ENCODE results near the gene ZMYND15.

The ZMYND15 gene

DNA sequence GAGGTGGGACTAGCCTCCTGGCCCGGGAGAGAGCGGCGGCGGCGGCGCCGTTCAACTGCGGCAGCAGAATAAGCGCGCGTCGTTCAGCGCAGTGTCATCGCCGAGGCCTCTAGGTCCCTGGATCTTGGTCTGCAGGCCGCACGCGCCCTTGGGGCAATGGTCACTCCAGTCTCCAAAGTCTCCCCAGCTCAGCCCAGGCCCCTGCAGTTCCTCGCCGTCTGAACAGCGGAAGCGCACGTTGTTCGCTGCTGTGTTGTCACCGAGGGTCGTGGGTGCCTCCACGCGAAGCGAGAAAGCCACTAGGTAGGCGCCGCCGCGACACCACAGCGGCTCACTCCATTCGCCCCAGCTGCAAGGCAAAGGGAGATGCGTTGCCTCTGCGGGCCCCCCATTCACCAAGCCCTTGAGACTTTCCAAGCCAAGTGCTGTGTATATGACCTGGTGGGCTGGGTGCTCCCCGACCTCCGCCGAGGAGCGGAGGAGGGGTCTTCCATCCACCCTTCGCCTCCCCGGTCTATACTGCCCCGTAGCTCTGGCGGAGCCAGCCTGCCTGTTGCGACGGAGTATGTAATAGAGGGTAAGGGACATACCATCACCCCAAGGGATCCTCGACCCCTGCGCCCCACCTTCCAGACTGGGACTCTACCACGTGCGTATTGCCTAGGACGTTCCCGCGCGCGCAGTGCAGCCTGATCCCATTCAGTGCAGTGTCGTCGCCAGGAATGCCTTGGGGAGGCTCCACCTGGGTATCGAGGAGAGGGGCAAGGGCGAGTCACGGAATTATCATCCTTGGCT is 45.9 kb downstream of the ZMYND15 start:
- peak overlapping the region; percentile 38 for H3K18ac ChIP-seq (ENCODE audit: low read length)
- no peak overlapping the region for H2BK15ac ChIP-seq (ENCODE audit: low read length)
- H3K4ac ChIP-seq (ENCODE audit: low read length) = peak overlapping the region; percentile 37
- H2BK120ac ChIP-seq (ENCODE audit: low read depth, low read length) = no peak overlapping the region
- no peak overlapping the region for H4K8ac ChIP-seq (ENCODE audit: low read depth, low read length)
- no peak for DNase-seq (ENCODE audit: low spot score)
- no peak overlapping the region for H4K91ac ChIP-seq (ENCODE audit: low read depth, low read length, poor library complexity)
- no peaks in the 10 kb centered on the region for H3K36me3 ChIP-seq (replicated peaks in 1 of 2; ENCODE audit: control insufficient read depth in 2 of 2, insufficient read depth in 2 of 2, low read length in 2 of 2)
- peaks cover 0 to 11% (median 4%) of the 10 kb centered on the region in 3 experiments for H3K27me3 ChIP-seq (ENCODE audit: control insufficient read depth in 3 of 3, insufficient read depth in 3 of 3, low read depth in 1 of 3, low read length in 3 of 3)
- peak overlapping the region; percentile 56 for H2AK5ac ChIP-seq (ENCODE audit: low read depth, low read length)
- no peaks in the 10 kb centered on the region for H3K9me3 ChIP-seq (replicated peaks in 1 of 2; ENCODE audit: control insufficient read depth in 2 of 2, insufficient read depth in 1 of 2, low read depth in 1 of 2, low read length in 2 of 2)
- WGBS, 2 donors (ENCODE audit: extremely low coverage in 2 of 2, insufficient read length in 2 of 2, insufficient replicate concordance in 1 of 2) = no CpG with 5 or more reads among the region's 61 CpGs
- peaks cover 2 to 9% of the 10 kb centered on the region in 2 donors for H3K4me1 ChIP-seq (ENCODE audit: control insufficient read depth in 2 of 2, insufficient read depth in 1 of 2, low read depth in 1 of 2, low read length in 2 of 2)
- no peak overlapping the region for H3K4me3 ChIP-seq (ENCODE audit: low read length in 2 of 2)
- H3K27ac ChIP-seq (replicated peaks; ENCODE audit: low read length) = no peak overlapping the region
- peak overlapping the region; percentile 58 for H2BK12ac ChIP-seq (ENCODE audit: low read length)
- peaks cover 2% of the 10 kb centered on the region for H3K79me1 ChIP-seq (ENCODE audit: low read depth, low read length)
- no peak overlapping the region for H2AFZ ChIP-seq (ENCODE audit: low read length)
- H3K9ac ChIP-seq (ENCODE audit: low read depth, low read length, poor library complexity) = no peak overlapping the region
- peak overlapping the region; percentile 80 for H3K23ac ChIP-seq (ENCODE audit: low read depth, low read length, poor library complexity)
- no peak overlapping the region for H3K4me2 ChIP-seq (ENCODE audit: insufficient read depth, low read length, poor library complexity, severe bottlenecking)
- peak overlapping the region; percentile 13 for H2BK5ac ChIP-seq (ENCODE audit: low read length)
- H3K14ac ChIP-seq (ENCODE audit: low read length) = peak overlapping the region; percentile 38

- peaks cover 4 to 12% of the 10 kb centered on the region in 2 donors for H3K4me1 ChIP-seq (ENCODE audit: control insufficient read depth in 2 of 2, insufficient read depth in 1 of 2, low read depth in 1 of 2, low read length in 2 of 2)
- no peak for DNase-seq (ENCODE audit: low spot score)
Observed at GRCh38 chr17:4786106-4786511, 46.5 kb downstream of the ZMYND15 start, which contains the start of gene VMO1. Gene VMO1, minus strand, starts transcription at chr17:4786364. Its CDS starts 12 bp downstream, at chr17:4786352.

GRCh38 chr17:4786516-4786915 is 46.9 kb downstream of the ZMYND15 start:
- no peak overlapping the region for H3K4me3 ChIP-seq (ENCODE audit: low read length in 2 of 2)
- no peak overlapping the region for H2BK12ac ChIP-seq (ENCODE audit: low read length)
- no peaks in the 10 kb centered on the region for H3K36me3 ChIP-seq (replicated peaks in 1 of 2; ENCODE audit: control insufficient read depth in 2 of 2, insufficient read depth in 2 of 2, low read length in 2 of 2)
- H2BK120ac ChIP-seq (ENCODE audit: low read depth, low read length) = no peak overlapping the region
- H3K23ac ChIP-seq (ENCODE audit: low read depth, low read length, poor library complexity) = no peak overlapping the region
- peaks cover 0 to 14% (median 4%) of the 10 kb centered on the region in 3 experiments for H3K27me3 ChIP-seq (ENCODE audit: control insufficient read depth in 3 of 3, insufficient read depth in 3 of 3, low read depth in 1 of 3, low read length in 3 of 3)
- no peak for DNase-seq (ENCODE audit: low spot score)
- no peak overlapping the region for H3K27ac ChIP-seq (replicated peaks; ENCODE audit: low read length)
- no peak overlapping the region for H3K4ac ChIP-seq (ENCODE audit: low read length)
- H3K18ac ChIP-seq (ENCODE audit: low read length) = no peak overlapping the region
- no peak overlapping the region for H4K91ac ChIP-seq (ENCODE audit: low read depth, low read length, poor library complexity)
- H2BK15ac ChIP-seq (ENCODE audit: low read length) = no peak overlapping the region
- H2AFZ ChIP-seq (ENCODE audit: low read length) = no peak overlapping the region
- no CpG with 5 or more reads among the region's 6 CpGs for WGBS, 2 donors (ENCODE audit: extremely low coverage in 2 of 2, insufficient read length in 2 of 2, insufficient replicate concordance in 1 of 2)
- H3K4me1 ChIP-seq (ENCODE audit: control insufficient read depth in 2 of 2, insufficient read depth in 1 of 2, low read depth in 1 of 2, low read length in 2 of 2) = peaks cover 4 to 12% of the 10 kb centered on the region in 2 donors
- H3K4me2 ChIP-seq (ENCODE audit: insufficient read depth, low read length, poor library complexity, severe bottlenecking) = no peak overlapping the region
- H3K79me1 ChIP-seq (ENCODE audit: low read depth, low read length) = peaks cover 2% of the 10 kb centered on the region
- no peak overlapping the region for H2BK5ac ChIP-seq (ENCODE audit: low read length)
- H3K14ac ChIP-seq (ENCODE audit: low read length) = no peak overlapping the region
- no peaks in the 10 kb centered on the region for H3K9me3 ChIP-seq (replicated peaks in 1 of 2; ENCODE audit: control insufficient read depth in 2 of 2, insufficient read depth in 1 of 2, low read depth in 1 of 2, low read length in 2 of 2)
- no peak overlapping the region for H3K9ac ChIP-seq (ENCODE audit: low read depth, low read length, poor library complexity)
- no peak overlapping the region for H2AK5ac ChIP-seq (ENCODE audit: low read depth, low read length)
- H4K8ac ChIP-seq (ENCODE audit: low read depth, low read length) = no peak overlapping the region

More at GRCh38 chr17:4786106-4786511, 46.5 kb downstream of the ZMYND15 start, which contains the start of gene VMO1:
- Histone ChIP-seq H3K27ac (replicated peaks; ENCODE audit: low read length) (no peak within 1 kb of the TSS), H3K9me3 (replicated peaks in 1 of 2; ENCODE audit: control insufficient read depth in 2 of 2, insufficient read depth in 1 of 2, low read depth in 1 of 2, low read length in 2 of 2) (no peaks in the 10 kb centered on the region), H2BK15ac (ENCODE audit: low read length) (no peak within 1 kb of the TSS), H3K14ac (ENCODE audit: low read length) (peak within 1 kb of the TSS; percentile 38), H4K8ac (ENCODE audit: low read depth, low read length) (no peak within 1 kb of the TSS), H3K9ac (ENCODE audit: low read depth, low read length, poor library complexity) (no peak within 1 kb of the TSS), H2BK5ac (ENCODE audit: low read length) (peak within 1 kb of the TSS; percentile 13), H4K91ac (ENCODE audit: low read depth, low read length, poor library complexity) (no peak within 1 kb of the TSS), H3K27me3 (ENCODE audit: control insufficient read depth in 3 of 3, insufficient read depth in 3 of 3, low read depth in 1 of 3, low read length in 3 of 3) (peaks cover 0 to 14% (median 4%) of the 10 kb centered on the region in 3 experiments), H3K4me2 (ENCODE audit: insufficient read depth, low read length, poor library complexity, severe bottlenecking) (no peak within 1 kb of the TSS), H3K79me1 (ENCODE audit: low read depth, low read length) (peaks cover 2% of the 10 kb centered on the region), H3K18ac (ENCODE audit: low read length) (peak within 1 kb of the TSS; percentile 48), H3K4me3 (ENCODE audit: low read length in 2 of 2) (no peak within 1 kb of the TSS), H2AK5ac (ENCODE audit: low read depth, low read length) (peak within 1 kb of the TSS; percentile 56), H3K4ac (ENCODE audit: low read length) (peak within 1 kb of the TSS; percentile 37), H2AFZ (ENCODE audit: low read length) (no peak within 1 kb of the TSS), H2BK12ac (ENCODE audit: low read length) (peak within 1 kb of the TSS; percentile 58), H2BK120ac (ENCODE audit: low read depth, low read length) (no peak within 1 kb of the TSS), H3K36me3 (replicated peaks in 1 of 2; ENCODE audit: control insufficient read depth in 2 of 2, insufficient read depth in 2 of 2, low read length in 2 of 2) (no peaks in the 10 kb centered on the region), H3K23ac (ENCODE audit: low read depth, low read length, poor library complexity) (peak within 1 kb of the TSS; percentile 80)
- WGBS, 2 donors (ENCODE audit: extremely low coverage in 2 of 2, insufficient read length in 2 of 2, insufficient replicate concordance in 1 of 2) = no CpG with 5 or more reads among the region's 24 CpGs

DNA sequence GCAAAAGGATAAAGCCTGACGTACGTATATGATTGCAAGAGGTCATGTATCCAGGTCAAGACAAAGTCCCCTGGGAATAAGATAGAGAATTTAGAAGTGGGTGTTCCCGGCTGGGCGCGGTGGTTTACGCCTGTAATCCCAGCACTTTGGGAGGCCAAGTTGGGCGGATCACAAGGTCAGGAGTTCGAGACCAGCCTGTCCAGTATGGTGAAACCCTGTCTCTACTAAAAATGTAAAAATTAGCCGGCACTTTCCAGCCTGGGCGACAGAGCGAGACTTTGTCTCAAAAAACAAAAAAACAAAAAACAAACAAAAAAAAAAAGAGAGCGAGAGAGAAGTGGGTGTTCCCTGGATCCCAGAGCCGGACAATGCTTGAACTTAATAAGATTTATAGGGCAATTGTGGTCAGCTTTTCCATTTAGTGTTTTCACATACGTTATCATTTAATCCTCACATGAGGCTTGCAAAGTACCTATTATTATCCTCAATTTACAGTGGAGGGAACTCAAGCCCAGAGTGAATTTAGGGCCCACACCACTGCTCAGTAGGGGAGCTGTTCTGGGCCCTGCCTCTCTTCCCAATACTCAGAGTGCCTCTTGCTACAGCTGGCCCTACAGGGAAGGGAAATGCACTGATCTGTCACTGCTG is 48.6 kb downstream of the ZMYND15 start:
- no peak overlapping the region for H2AK5ac ChIP-seq (ENCODE audit: low read depth, low read length)
- no CpG with 5 or more reads among the region's 14 CpGs for WGBS, 2 donors (ENCODE audit: extremely low coverage in 2 of 2, insufficient read length in 2 of 2, insufficient replicate concordance in 1 of 2)
- H3K4me3 ChIP-seq (ENCODE audit: low read length in 2 of 2) = peak overlapping the region in 1 of 2 donors; percentile 90

More for the DNA sequence above, 48.6 kb downstream of the ZMYND15 start:
- H4K8ac ChIP-seq (ENCODE audit: low read depth, low read length) = no peak overlapping the region
- no peaks in the 10 kb centered on the region for H3K9me3 ChIP-seq (replicated peaks in 1 of 2; ENCODE audit: control insufficient read depth in 2 of 2, insufficient read depth in 1 of 2, low read depth in 1 of 2, low read length in 2 of 2)
- H3K4me1 ChIP-seq (ENCODE audit: control insufficient read depth in 2 of 2, insufficient read depth in 1 of 2, low read depth in 1 of 2, low read length in 2 of 2) = peaks cover 4 to 12% of the 10 kb centered on the region in 2 donors
- H3K36me3 ChIP-seq (replicated peaks in 1 of 2; ENCODE audit: control insufficient read depth in 2 of 2, insufficient read depth in 2 of 2, low read length in 2 of 2) = no peaks in the 10 kb centered on the region
- no peak overlapping the region for H4K91ac ChIP-seq (ENCODE audit: low read depth, low read length, poor library complexity)
- H2BK120ac ChIP-seq (ENCODE audit: low read depth, low read length) = no peak overlapping the region
- peak overlapping the region; percentile 53 for H3K23ac ChIP-seq (ENCODE audit: low read depth, low read length, poor library complexity)
- H2BK12ac ChIP-seq (ENCODE audit: low read length) = no peak overlapping the region
- no peak overlapping the region for H3K9ac ChIP-seq (ENCODE audit: low read depth, low read length, poor library complexity)
- no peak overlapping the region for H3K27ac ChIP-seq (replicated peaks; ENCODE audit: low read length)
- no peak overlapping the region for H3K4ac ChIP-seq (ENCODE audit: low read length)
- H3K4me2 ChIP-seq (ENCODE audit: insufficient read depth, low read length, poor library complexity, severe bottlenecking) = peak overlapping the region; percentile 98
- H2AFZ ChIP-seq (ENCODE audit: low read length) = no peak overlapping the region
- H3K27me3 ChIP-seq (ENCODE audit: control insufficient read depth in 3 of 3, insufficient read depth in 3 of 3, low read depth in 1 of 3, low read length in 3 of 3) = peaks cover 0 to 14% (median 4%) of the 10 kb centered on the region in 3 experiments
- peak overlapping the region; percentile 2 for H3K18ac ChIP-seq (ENCODE audit: low read length)
- H3K14ac ChIP-seq (ENCODE audit: low read length) = no peak overlapping the region
- H2BK15ac ChIP-seq (ENCODE audit: low read length) = no peak overlapping the region
- H3K79me1 ChIP-seq (ENCODE audit: low read depth, low read length) = peaks cover 2% of the 10 kb centered on the region
- no peak overlapping the region for H2BK5ac ChIP-seq (ENCODE audit: low read length)
- DNase-seq (ENCODE audit: low spot score) = no peak

All from neuronal stem cell (in vitro differentiated cells).